Measurements from ENCODE around the gene CDC6. TPM values are rescaled to one million over a fixed set of nuclear protein-coding genes. Genes with fewer than 3 reads are reported as not detected.

CDC6 gene
- total RNA-seq, 4 donors from 2014 or later: 2.5 to 21.5 (median 3.4) TPM

DNA sequence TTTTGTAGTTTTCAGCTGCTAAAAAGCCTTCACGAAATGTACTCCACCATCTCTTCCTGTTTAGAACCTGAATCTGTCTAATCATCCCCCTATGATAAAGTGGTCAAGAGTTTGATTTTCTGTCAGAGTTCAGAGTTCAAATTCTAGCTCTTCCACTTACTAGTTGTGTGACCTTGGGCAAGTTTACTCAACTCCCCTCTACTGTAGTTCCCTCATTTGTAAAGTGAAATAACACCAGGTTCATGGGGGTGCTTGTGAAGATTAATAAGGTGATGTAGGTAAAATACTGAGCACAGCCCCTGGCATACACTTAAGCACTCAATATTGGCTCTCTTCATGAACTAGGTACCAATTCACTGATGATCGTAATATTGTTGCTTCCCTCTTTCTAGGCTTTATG lies 1.2 kb upstream of the CDC6 start:
- no peak overlapping the region for H3K4me3 ChIP-seq
- no peak for DNase-seq
- no peak for TF ChIP-seq POLR2A (IDR thresholded peaks at IDR 0.05)
- TF ChIP-seq, protein P1, sequence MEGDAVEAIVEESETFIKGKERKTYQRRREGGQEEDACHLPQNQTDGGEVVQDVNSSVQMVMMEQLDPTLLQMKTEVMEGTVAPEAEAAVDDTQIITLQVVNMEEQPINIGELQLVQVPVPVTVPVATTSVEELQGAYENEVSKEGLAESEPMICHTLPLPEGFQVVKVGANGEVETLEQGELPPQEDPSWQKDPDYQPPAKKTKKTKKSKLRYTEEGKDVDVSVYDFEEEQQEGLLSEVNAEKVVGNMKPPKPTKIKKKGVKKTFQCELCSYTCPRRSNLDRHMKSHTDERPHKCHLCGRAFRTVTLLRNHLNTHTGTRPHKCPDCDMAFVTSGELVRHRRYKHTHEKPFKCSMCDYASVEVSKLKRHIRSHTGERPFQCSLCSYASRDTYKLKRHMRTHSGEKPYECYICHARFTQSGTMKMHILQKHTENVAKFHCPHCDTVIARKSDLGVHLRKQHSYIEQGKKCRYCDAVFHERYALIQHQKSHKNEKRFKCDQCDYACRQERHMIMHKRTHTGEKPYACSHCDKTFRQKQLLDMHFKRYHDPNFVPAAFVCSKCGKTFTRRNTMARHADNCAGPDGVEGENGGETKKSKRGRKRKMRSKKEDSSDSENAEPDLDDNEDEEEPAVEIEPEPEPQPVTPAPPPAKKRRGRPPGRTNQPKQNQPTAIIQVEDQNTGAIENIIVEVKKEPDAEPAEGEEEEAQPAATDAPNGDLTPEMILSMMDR (IDR thresholded peaks at IDR 0.05): no peak
- no peaks in the 10 kb centered on the region for H3K9me3 ChIP-seq
- H3K4me1 ChIP-seq: peaks cover 0 to 33% (median 3%) of the 10 kb centered on the region in 4 donors
- H3K27ac ChIP-seq: no peak overlapping the region
- no peaks in the 10 kb centered on the region for H3K27me3 ChIP-seq
- peaks cover 0 to 3% (median 0%) of the 10 kb centered on the region in 3 donors for H3K36me3 ChIP-seq

DNA sequence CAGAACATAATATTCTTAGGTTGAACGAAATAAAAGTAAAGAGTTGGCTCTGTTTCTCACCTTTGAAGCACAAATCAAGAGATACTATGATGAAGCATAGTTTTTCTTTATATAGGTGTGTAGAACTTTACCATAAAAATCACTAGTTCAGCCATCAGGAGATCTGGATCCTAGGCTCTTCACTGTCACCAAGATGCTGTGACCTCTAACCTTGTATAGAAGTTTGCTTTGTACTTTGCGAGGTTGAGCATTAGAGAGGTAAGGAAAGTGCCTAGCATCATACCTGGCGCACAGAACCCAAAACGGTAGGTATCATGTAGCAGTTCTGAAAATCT lies 553 bp upstream of the CDC6 start:
- no peaks in the 10 kb centered on the region for H3K36me3 ChIP-seq

DNA sequence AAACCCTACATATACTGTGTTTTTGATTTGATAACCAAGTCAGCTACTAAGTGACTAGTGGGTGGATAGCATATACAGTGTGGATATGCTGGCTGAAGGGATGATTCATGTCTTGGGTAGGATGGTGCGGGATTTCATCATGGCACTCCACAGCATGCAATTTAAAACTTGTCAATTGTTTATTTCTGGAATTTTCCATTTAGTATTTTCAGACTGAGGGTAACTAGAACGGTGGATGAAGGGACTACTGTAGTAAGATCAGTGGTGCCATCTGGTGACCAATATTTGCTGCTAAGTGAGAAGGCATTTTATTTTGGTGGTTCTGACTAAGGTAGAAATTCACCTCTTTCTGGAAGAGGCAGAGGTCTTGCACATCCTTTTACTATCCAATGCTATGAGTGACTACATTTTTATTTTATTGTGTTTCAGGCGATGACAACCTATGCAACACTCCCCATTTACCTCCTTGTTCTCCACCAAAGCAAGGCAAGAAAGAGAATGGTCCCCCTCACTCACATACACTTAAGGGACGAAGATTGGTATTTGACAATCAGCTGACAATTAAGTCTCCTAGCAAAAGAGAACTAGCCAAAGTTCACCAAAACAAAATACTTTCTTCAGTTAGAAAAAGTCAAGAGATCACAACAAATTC lies 3.1 kb downstream of the CDC6 start:
- Histone ChIP-seq H3K36me3 (no peaks in the 10 kb centered on the region), H3K4me3 (no peak overlapping the region), H3K9me3 (no peaks in the 10 kb centered on the region), H3K4me1 (peaks cover 0 to 15% (median 3%) of the 10 kb centered on the region in 4 donors), H3K27ac (no peak overlapping the region), H3K27me3 (no peaks in the 10 kb centered on the region)
- peak in 2 of 3 donors; percentile 44 to 79 for DNase-seq
- TF ChIP-seq POLR2A (IDR thresholded peaks at IDR 0.05): no peak
- TF ChIP-seq, protein P1 (IDR thresholded peaks at IDR 0.05): peak in 5 of 6 experiments; percentile 50 to 89 (median 83)

More for the DNA sequence above, 553 bp upstream of the CDC6 start:
- H3K27me3 ChIP-seq: no peaks in the 10 kb centered on the region
- peak overlapping the region in 2 of 4 donors; percentile 37 to 43 for H3K27ac ChIP-seq
- peaks cover 0 to 33% (median 3%) of the 10 kb centered on the region in 4 donors for H3K4me1 ChIP-seq
- no peak for TF ChIP-seq POLR2A (IDR thresholded peaks at IDR 0.05)
- TF ChIP-seq, protein P1 (IDR thresholded peaks at IDR 0.05): no peak
- DNase-seq: no peak
- peak overlapping the region in 1 of 4 donors; percentile 32 for H3K4me3 ChIP-seq
- no peaks in the 10 kb centered on the region for H3K9me3 ChIP-seq

DNA sequence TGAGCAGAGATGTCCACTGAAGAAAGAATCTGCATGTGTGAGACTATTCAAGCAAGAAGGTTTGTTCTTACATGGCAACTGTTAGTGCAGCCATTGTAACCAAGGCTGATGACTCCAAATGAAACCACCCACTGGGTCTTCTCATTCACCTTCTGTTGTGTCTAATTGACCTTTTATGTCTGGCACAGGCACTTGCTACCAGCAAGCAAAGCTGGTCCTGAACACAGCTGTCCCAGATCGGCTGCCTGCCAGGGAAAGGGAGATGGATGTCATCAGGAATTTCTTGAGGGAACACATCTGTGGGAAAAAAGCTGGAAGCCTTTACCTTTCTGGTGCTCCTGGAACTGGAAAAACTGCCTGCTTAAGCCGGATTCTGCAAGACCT lies 3.6 kb downstream of the CDC6 start:
- no peak overlapping the region for H3K27ac ChIP-seq
- no peaks in the 10 kb centered on the region for H3K36me3 ChIP-seq
- H3K27me3 ChIP-seq: no peaks in the 10 kb centered on the region
- TF ChIP-seq, protein P1 (IDR thresholded peaks at IDR 0.05): no peak
- TF ChIP-seq POLR2A (IDR thresholded peaks at IDR 0.05): no peak
- H3K9me3 ChIP-seq: no peaks in the 10 kb centered on the region
- peaks cover 0 to 15% (median 3%) of the 10 kb centered on the region in 4 donors for H3K4me1 ChIP-seq
- H3K4me3 ChIP-seq: no peak overlapping the region
- DNase-seq: no peak

DNA sequence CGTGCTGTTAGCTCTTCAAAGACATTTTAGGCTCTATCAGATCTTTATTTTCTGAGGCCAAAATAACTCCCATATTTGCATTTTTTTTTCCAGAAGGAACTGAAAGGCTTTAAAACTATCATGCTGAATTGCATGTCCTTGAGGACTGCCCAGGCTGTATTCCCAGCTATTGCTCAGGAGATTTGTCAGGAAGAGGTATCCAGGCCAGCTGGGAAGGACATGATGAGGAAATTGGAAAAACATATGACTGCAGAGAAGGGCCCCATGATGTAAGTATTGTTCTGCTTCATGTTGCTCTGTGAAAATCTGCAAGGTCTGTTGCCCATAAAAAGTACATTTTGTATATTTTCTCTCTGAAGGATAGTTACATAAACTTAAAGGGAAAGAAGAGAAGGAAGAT lies 5.7 kb downstream of the CDC6 start:
- Histone ChIP-seq H3K36me3 (no peaks in the 10 kb centered on the region), H3K27ac (no peak overlapping the region), H3K27me3 (no peaks in the 10 kb centered on the region), H3K4me3 (no peak overlapping the region), H3K9me3 (no peaks in the 10 kb centered on the region), H3K4me1 (peaks cover 0 to 10% (median 0%) of the 10 kb centered on the region in 4 donors)
- peak in 1 of 3 donors; percentile 34 for DNase-seq
- TF ChIP-seq, protein P1 (IDR thresholded peaks at IDR 0.05): no peak
- TF ChIP-seq POLR2A (IDR thresholded peaks at IDR 0.05): no peak

All from Peyer's patch (tissue), 4 donors.